Sigmoid colon (tissue), 4 donors: Measurements from ENCODE around the gene RPS6KA2.

Experiments
- POLR2A ChIP-seq, 2 donors: fragments of 450-650 bp; IDR thresholded peaks; one replicate each; pipeline ENCODE4 v1.6.1; 2016; ENCODE audit warnings: antibody characterized with exemption in 2 of 2, mild to moderate bottlenecking in 2 of 2, moderate library complexity in 2 of 2
- POLR2AphosphoS5 ChIP-seq, 4 donors: sonication (generic); formaldehyde crosslinking; IDR thresholded peaks; one replicate each; pipeline ENCODE4 v1.6.1; 2017; ENCODE audit warnings: antibody characterized with exemption in 4 of 4
- TF ChIP-seq, protein P1 (sequence below), 4 experiments: fragments of 450-650 bp in 3 of 4; fragments of 200-600 bp in 1 of 4; IDR thresholded peaks; one replicate each; pipeline ENCODE4 v1.5.1; 2016 to 2019; ENCODE audit warnings: antibody characterized with exemption in 4 of 4, mild to moderate bottlenecking in 3 of 4, moderate library complexity in 2 of 4

GRCh38 chr6:166671434-166672081, 44.5 kb upstream of the RPS6KA2 start:
- TF ChIP-seq, protein P1, sequence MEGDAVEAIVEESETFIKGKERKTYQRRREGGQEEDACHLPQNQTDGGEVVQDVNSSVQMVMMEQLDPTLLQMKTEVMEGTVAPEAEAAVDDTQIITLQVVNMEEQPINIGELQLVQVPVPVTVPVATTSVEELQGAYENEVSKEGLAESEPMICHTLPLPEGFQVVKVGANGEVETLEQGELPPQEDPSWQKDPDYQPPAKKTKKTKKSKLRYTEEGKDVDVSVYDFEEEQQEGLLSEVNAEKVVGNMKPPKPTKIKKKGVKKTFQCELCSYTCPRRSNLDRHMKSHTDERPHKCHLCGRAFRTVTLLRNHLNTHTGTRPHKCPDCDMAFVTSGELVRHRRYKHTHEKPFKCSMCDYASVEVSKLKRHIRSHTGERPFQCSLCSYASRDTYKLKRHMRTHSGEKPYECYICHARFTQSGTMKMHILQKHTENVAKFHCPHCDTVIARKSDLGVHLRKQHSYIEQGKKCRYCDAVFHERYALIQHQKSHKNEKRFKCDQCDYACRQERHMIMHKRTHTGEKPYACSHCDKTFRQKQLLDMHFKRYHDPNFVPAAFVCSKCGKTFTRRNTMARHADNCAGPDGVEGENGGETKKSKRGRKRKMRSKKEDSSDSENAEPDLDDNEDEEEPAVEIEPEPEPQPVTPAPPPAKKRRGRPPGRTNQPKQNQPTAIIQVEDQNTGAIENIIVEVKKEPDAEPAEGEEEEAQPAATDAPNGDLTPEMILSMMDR (IDR thresholded peaks at IDR 0.05), result no peak
- no peak for TF ChIP-seq POLR2A (IDR thresholded peaks at IDR 0.05)
- no peak for TF ChIP-seq POLR2AphosphoS5 (IDR thresholded peaks at IDR 0.05)
